ENCODE results near the gene DUSP19. TPM values are rescaled to one million over a fixed set of nuclear protein-coding genes. Genes with fewer than 3 reads are reported as not detected.
A peak's percentile ranks its signal among the peaks of the same experiment; 100 is the strongest.

The DUSP19 gene
- total and polyA plus RNA-seq, 2 of the 13 experiments (the other 11 are each of a cell fraction or from before 2014, with no cell fraction given), result 1.3 to 1.9 TPM

GRCh38 chr2:183091318-183091953, 12.9 kb downstream of the DUSP19 start (continued):
- TF ChIP-seq ZGPAT (CRISPR knock-in tag; IDR thresholded peaks at IDR 0.05) (0 out of 2 replicates have a peak, but pooled peaks have one; percentile 25), HOXD1 (CRISPR knock-in tag; IDR thresholded peaks at IDR 0.05) (no peak), NRL (CRISPR knock-in tag; IDR thresholded peaks at IDR 0.05; ENCODE audit: borderline replicate concordance) (no peak), ETV6 (CRISPR knock-in tag; conservative IDR thresholded peaks at IDR 0.05) (no peak), IRF2 (CRISPR knock-in tag; IDR thresholded peaks at IDR 0.05) (peak; percentile 24; the same call in 1 of the 2 replicates), SIN3B (IDR thresholded peaks at IDR 0.05; ENCODE audit: low read length) (no peak), ZNF235 (CRISPR knock-in tag; IDR thresholded peaks at IDR 0.05; ENCODE audit: borderline replicate concordance) (no peak), ZNF644 (CRISPR knock-in tag; IDR thresholded peaks at IDR 0.05; ENCODE audit: low read depth) (peak; percentile 76; the same call in 1 of the 2 replicates), PCBP2 (optimal IDR thresholded peaks at IDR 0.05; ENCODE audit: low read depth, low read length, poor library complexity, severe bottlenecking) (no peak), STAT6 (CRISPR knock-in tag; IDR thresholded peaks at IDR 0.05; ENCODE audit: borderline replicate concordance) (no peak), TEAD3 (CRISPR knock-in tag; optimal IDR thresholded peaks at IDR 0.05; ENCODE audit: borderline replicate concordance) (peak; percentile 25), SP4 (CRISPR knock-in tag; IDR thresholded peaks at IDR 0.05) (no peak), ZBTB42 (CRISPR knock-in tag; IDR thresholded peaks at IDR 0.05) (no peak), ARID4A (CRISPR knock-in tag; IDR thresholded peaks at IDR 0.05; ENCODE audit: borderline replicate concordance) (no peak; the same call in 1 of the 2 replicates), NR2F6 (IDR thresholded peaks at IDR 0.05) (peak; percentile 59), NR2F6 (CRISPR knock-in tag; IDR thresholded peaks at IDR 0.05) (peak; percentile 54), CENPBD1 (CRISPR knock-in tag; IDR thresholded peaks at IDR 0.05; ENCODE audit: borderline replicate concordance, low read depth) (no peak), ZFAT (CRISPR knock-in tag; conservative IDR thresholded peaks at IDR 0.05) (no peak), EZH2 (conservative IDR thresholded peaks at IDR 0.05; ENCODE audit: low read depth, low read length) (no peak), ZNF33B (CRISPR knock-in tag; IDR thresholded peaks at IDR 0.05) (no peak)
